HG03060 (cell line): ENCODE measurements around the gene CSNK2A1.
A peak's percentile ranks its signal among the peaks of the same experiment; 100 is the strongest.

ENCODE experiments used
- ATAC-seq: cut with Tn5 transposase; IDR thresholded peaks from one replicate; pipeline ENCODE4 v1.9.1; 2021; ENCODE audit warnings: low read depth, moderate number of reproducible peaks; ENCODE audit not compliant: unreplicated experiment

Gene CSNK2A1

GRCh38 chr20:434661-435419 is 108.8 kb downstream of the CSNK2A1 start:
- no peak for ATAC-seq

- no peak for ATAC-seq
These were observed 109.4 kb downstream of the CSNK2A1 start for GRCh38 chr20:434221-434620.

GRCh38 chr20:433300-433975 is 110.2 kb downstream of the CSNK2A1 start:
- peak; percentile 64 for ATAC-seq

- no peak for ATAC-seq
These were observed 110.8 kb downstream of the CSNK2A1 start for GRCh38 chr20:432677-433299.

- ATAC-seq: no peak
These were observed 111.4 kb downstream of the CSNK2A1 start for GRCh38 chr20:432208-432607.

GRCh38 chr20:431012-431904 is 112.3 kb downstream of the CSNK2A1 start:
- ATAC-seq: no peak

- ATAC-seq: no peak
These were observed 113.2 kb downstream of the CSNK2A1 start for GRCh38 chr20:430091-430999.

- no peak for ATAC-seq
These were observed 114.9 kb downstream of the CSNK2A1 start for GRCh38 chr20:428658-429200.

GRCh38 chr20:427849-428657 is 115.5 kb downstream of the CSNK2A1 start:
- no peak for ATAC-seq

- ATAC-seq: no peak
These were observed 116.2 kb downstream of the CSNK2A1 start for GRCh38 chr20:427401-427800.

- ATAC-seq: no peak
These were observed 117.0 kb downstream of the CSNK2A1 start for GRCh38 chr20:426566-426965.
